OCI-LY7 (cell line): ENCODE data around the gene NFYC.

Experiments used
- CTCF ChIP-seq: fragments of 200-600 bp; sonication (generic); conservative IDR thresholded peaks from 2 replicates; pipeline ENCODE4 v1.5.1; 2014; ENCODE audit warnings: mild to moderate bottlenecking, antibody characterized with exemption, low read length, moderate library complexity, mixed read lengths
- EZH2phosphoT487 ChIP-seq: fragments of 200-600 bp; sonication (generic); IDR thresholded peaks from 2 replicates; pipeline ENCODE4 v1.6.1; 2018; ENCODE audit warnings: low read depth, borderline replicate concordance, mild to moderate bottlenecking, mixed run types, antibody characterized with exemption, low read length, moderate library complexity, mixed read lengths

GRCh38 chr1:40780678-40781607 lies 89.4 kb downstream of the NFYC start:
- TF ChIP-seq CTCF (no peak), EZH2phosphoT487 (no peak)
